Embryonic facial prominence (tissue), 1 donor: ENCODE data around the gene PTPRN2.
"Not testable (repeated sequence)": the region's sequence is repeated elsewhere in the genome, so short reads cannot be mapped to it uniquely, and the experiment has no call there.

Experiments used
- DNase-seq: peaks from one replicate; pipeline ENCODE4 v3.0.0-alpha.2; 2016; ENCODE audit errors: extremely low spot score

The PTPRN2 gene

GRCh38 chr7:158237672-158238335, 349.8 kb downstream of the PTPRN2 start:
- no peak for DNase-seq

DNA sequence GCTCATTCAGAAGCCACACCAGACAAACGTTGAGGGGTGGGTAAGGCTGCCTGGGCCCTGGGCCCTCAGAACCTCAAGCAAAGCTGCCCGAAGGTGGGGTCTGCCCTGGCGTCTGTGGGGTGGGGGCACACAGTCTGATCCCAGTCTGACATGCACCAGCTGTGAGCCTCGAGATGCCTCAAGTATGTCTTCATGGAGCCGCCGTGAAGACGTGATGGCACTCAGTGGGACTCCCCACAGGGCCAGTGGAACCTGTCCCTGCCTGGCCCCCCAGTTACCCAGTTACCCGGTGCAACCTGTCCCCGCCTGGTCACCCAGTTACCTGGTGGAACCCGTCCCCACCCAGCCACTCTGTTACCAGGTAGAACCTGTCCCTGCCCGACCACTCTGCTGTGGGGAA, 351.2 kb downstream of the PTPRN2 start:
- DNase-seq: no peak

GRCh38 chr7:158235862-158236261, 351.8 kb downstream of the PTPRN2 start:
- no peak for DNase-seq

DNA sequence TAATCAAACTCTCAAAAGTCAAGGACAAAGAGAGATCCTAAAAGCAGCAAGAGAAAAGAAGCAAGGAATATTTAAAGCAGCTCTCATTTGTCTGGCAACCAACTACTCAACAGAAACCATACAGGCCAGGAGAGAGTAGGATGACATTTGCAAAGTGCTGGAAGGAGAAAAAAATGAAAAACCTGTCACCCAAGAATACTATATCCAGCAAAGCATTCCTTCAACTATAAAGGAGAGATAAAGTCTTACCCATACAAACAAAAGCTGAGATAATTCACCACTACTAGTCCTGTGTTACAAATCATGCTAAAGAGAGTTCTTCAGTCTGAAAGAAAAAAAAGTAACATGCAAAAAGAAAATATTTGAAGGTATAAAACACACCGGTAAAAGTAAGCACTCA, 357.7 kb downstream of the PTPRN2 start:
- DNase-seq: no peak

DNA sequence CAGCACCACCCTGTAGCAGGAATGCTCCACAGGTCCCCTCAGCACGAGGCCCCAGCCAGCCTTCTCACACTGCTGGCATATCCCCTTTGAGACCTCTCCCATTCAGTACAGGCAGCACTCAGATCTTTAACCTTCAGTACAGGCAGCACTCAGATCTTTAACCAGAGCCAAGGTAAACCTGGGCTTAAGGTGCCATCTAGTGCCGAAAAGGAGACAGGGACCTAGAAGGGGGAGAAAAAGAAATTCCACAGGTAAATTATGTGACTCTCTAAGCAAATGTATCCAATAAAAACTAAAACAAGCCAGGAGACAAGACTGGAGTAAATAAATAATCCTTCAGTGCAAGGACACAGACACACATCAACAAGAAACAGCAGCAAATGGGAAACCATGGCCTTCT, 358.6 kb downstream of the PTPRN2 start:
- DNase-seq: no peak

- no peak for DNase-seq
Measured at GRCh38 chr7:158228131-158228530, 359.5 kb downstream of the PTPRN2 start.

DNA sequence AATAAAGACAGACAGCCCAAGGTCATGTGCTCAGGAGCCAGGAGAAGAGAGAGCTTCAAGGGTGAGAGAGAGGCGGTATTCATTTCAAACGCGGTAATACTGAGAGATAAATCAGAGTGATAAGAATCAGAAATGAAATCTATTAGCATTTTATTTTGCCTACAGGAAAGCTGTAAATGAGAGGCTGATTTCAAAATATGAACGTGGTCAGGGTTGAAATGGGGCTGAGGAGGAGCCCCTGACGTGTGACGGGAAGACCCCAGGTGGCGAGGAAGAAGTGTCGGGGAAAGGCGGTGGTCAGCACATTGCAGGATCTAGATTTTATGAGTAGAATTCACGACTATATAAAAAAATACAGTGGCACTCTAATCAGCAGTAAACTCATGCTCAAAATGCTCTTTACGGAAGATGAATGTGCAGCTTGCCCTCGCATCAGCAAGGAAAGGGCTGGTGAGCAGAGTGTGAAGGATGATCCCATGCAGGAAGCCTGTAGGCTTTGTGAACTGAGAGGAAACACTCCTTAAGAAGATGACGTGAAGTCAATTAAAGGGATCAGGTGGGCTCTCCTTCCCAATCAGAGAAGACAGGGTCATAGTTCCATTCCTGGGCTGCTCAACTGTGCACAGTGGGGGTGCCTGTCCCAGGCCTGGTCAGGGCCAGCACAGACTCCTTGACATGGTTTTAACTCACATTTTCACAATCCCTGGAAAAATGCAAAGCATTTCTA, 360.2 kb downstream of the PTPRN2 start:
- no peak for DNase-seq

DNA sequence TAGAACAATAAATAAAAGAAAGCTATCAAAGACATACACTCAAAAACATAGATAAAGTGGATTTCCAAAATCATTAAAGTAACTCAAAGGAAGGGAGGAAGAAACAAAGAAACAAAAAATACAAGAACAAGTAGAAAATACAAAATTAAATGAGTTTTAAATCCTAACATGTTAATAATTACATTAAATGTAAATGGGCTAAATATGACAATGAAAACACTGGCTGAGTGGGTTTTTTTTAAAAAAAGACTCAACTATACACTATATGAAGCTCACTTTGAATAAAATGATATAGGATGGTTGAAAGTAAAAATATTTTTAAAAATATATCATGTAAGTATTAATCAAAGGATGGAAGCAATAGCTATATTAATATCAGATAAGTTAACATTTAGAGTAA, 371.4 kb downstream of the PTPRN2 start:
- no peak for DNase-seq

- no peak for DNase-seq
Measured at GRCh38 chr7:158209435-158209834, 378.2 kb downstream of the PTPRN2 start.

DNA sequence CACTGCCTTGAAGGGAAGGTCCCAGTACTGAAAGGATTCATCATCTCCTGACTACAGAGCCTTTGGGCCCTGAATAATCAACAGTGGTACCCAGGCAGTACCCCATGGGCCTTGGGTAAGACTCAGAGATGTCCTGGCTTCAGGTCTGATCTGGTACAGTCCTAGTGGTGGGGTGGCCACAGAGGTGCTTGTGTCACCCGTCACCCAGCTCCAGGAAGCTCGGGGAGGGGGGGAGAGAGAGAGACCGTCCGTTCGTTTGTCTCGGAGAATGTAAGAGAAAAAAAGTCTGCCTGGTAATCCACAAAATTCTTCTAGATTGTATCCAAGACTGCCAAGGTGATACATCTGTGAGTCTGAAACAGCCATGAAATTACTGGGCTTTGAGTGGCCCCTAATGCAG, 381.3 kb downstream of the PTPRN2 start:
- DNase-seq: no peak

- no peak for DNase-seq
Measured at GRCh38 chr7:158204453-158204852, 383.2 kb downstream of the PTPRN2 start.

DNA sequence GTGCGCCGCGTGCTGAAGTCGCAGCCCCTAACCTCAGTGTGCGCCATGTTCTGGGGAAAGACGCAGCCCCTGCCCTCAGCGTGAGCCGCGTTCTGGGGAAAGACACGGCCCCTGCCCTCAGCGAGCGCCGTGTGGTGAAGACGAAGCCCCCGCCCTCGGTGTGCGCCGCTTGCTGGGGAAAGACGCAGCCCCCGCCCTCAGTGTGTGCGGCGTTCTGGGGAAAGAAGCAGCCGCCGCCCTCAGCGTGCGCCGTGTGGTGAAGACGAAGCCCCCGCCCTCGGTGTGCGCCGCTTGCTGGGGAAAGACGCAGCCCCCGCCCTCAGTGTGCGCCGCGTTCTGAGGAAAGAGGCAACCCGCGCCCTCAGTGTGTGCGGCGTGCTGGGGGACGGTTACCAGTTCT, 383.7 kb downstream of the PTPRN2 start:
- DNase-seq: not testable (repeated sequence)

- no peak for DNase-seq
Measured at GRCh38 chr7:158194365-158194900, 393.2 kb downstream of the PTPRN2 start.

GRCh38 chr7:158193446-158193845, 394.2 kb downstream of the PTPRN2 start:
- DNase-seq: no peak

GRCh38 chr7:158192956-158193355, 394.7 kb downstream of the PTPRN2 start:
- no peak for DNase-seq

- no peak for DNase-seq
Measured at GRCh38 chr7:158192184-158192835, 395.3 kb downstream of the PTPRN2 start.

DNA sequence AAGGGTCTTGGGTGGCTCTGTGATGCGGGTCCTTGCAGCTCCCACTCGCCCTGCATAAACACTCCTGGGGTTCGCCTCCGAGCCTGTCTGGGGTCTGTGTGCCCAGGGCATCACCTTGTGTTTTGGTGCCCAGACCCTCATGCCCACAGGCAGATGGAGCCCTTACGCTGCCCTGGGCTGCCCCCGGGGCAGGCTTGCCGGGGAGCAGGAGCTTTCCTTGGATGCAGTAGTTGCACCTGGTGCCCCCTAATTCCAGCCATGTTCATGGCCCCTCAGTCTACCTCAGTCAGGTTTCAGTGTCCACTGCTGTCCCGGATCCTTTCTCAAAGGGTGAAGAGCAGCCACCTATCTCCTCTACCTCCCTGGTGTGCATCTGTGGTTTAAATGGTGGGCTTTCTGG, 396.0 kb downstream of the PTPRN2 start:
- DNase-seq: no peak

GRCh38 chr7:158190756-158191155, 396.9 kb downstream of the PTPRN2 start:
- DNase-seq: no peak

DNA sequence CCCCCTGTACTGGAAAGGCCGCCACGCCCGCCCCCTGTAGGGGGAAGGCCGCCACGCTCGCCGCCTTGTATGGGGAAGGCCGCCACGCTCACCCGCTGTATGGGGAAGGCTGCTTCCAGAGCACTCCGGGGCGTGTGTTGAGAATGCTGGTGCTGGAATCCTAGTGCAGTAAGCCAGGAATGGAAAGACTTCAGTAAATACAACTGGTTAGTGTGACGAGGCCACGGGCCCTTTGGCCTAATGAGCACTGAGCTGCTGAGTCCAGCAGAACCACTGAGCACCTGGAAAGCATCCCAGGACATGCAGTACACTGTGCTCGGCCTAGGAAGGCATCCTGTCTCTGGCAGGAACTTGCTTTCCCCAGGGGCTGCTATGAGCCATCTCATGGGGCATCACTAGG, 398.9 kb downstream of the PTPRN2 start:
- no peak for DNase-seq

GRCh38 chr7:158187694-158187994, 400.0 kb downstream of the PTPRN2 start:
- no peak for DNase-seq

DNA sequence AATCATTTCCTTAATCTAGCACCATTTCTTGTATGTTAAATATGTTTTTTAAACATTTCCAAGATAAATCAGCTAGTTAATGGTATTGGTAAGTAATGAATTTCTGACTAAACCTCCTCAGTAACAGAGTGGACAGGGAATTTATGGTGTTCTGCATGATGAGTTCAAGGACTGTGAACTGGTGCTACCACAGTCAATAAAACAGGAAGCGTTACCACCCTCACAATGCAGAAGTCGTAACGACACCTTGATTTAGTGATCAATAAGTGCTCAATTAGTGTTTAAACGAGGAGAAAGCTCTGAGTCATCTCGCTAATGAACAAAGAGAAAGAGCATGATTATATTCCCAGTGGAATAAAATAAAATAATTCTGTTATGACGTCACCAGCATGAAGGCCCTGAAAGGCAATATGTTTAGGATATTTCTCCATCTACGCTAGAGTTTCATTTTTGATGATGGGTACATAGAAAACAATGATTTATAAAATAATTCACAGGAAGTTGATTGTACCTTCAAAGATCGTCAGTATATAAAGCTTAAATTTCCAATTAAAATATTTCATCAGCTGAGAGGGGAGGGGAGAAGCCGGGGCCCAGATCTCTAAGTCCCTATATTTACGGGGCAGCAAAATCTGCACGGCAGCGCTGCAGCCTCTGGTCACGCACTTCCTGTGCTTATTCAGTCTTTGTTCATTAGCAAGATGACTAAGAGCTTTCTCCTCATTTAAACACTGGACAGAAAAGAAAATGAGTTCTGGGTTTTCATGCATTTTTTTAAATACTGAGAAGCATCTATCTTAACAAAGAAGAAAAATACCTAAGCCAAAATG, 400.5 kb downstream of the PTPRN2 start:
- no peak for DNase-seq

- no peak for DNase-seq
Measured at GRCh38 chr7:158186406-158186805, 401.2 kb downstream of the PTPRN2 start.
